Measurements from ENCODE around the gene OTUD4.

OTUD4 gene

DNA sequence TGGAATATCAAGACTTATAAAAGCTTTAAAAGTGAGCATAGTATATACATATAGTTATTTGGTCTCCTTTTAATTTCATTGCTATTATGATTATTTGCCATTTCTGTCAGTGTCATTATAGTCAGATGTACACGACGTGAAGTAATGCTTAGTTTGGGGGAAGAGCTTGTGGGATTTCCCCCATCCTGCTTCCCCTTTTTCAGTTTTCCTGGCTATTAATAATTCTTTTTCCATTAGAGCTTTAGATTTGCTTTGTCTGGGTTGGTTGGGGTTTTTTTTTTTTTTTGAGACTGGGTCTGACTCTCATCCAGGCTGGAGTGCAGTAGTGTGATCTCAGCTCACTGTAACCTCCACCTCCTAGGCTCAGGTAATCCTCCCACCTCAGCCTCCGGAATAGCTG lies 76.9 kb downstream of the OTUD4 start:
- DNase-seq: peak; percentile 89

DNA sequence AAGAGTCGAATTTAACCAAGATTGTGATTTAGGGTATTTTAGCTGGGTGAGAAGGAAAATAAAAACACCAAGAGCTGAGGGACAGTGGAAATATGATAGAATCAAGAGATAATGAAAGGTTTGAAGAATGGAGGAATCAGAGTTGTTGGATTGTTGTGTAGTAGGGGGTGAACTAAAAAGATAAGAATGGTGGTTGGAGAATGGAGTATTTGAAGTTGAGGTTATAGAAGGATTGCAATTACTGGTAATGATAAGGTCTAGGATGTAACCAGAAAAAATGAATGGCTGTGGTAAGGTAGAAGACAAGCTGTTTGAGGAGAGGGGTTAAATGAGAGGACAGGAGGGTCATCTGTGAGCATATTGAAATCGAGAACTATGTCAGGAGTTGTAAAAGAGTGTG lies 77.8 kb downstream of the OTUD4 start:
- no peak for DNase-seq

DNA sequence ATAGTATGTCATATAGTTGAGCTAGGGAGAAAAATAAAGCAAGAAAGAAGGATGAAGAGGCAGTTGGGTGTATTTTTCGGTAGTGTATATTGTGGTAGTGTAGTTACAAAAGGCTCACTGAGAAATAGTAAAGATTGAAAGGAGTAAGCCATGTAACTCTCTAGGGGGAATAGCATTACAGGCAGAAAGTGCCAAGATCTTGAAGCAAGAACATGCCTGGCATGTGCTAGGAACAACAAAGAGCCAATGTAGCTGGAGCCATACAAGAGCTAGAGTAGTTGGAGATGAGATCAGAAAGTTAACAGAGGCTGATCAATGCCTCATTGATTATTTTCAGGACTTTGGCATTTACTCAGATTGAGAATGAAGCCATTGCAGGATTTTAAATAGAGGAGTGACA lies 79.3 kb downstream of the OTUD4 start:
- no peak for DNase-seq

DNA sequence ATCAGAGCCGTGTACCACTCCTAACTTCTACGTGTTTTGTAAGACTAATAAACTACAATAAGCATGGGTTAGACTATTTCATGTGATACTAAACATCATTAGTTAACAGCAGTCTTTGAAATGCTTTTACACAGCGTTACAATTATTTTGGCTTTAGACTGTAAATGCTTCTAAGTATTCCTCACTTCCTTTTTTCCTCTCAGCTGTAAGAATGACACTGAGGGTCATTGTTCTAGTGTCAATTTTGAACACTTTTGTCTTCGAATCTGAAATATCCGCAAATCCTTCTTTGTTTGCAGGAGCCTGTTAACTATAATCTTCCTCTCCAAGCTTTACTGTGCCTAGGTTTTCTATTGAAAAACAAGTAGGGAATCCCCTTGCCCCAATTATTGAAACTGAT lies 80.7 kb downstream of the OTUD4 start:
- peak; percentile 48 for DNase-seq

DNA sequence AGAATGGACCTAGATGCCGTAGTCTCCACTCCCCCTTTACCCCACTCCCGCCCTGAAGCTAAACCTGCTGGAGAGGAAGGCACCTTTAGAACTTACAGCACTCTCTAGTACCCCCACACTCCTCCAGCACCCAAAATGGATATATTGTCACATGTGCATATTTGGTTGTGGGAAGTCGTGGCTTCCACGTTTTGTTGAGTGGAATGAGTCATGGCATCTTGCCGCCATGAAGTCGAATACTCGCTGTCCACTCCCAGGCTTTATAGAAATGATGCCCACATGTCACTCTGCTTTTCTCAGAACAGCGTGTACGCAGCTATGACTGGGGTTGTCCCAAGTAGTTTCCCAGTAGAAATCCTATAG lies 81.7 kb downstream of the OTUD4 start:
- peak; percentile 79 for DNase-seq

DNA sequence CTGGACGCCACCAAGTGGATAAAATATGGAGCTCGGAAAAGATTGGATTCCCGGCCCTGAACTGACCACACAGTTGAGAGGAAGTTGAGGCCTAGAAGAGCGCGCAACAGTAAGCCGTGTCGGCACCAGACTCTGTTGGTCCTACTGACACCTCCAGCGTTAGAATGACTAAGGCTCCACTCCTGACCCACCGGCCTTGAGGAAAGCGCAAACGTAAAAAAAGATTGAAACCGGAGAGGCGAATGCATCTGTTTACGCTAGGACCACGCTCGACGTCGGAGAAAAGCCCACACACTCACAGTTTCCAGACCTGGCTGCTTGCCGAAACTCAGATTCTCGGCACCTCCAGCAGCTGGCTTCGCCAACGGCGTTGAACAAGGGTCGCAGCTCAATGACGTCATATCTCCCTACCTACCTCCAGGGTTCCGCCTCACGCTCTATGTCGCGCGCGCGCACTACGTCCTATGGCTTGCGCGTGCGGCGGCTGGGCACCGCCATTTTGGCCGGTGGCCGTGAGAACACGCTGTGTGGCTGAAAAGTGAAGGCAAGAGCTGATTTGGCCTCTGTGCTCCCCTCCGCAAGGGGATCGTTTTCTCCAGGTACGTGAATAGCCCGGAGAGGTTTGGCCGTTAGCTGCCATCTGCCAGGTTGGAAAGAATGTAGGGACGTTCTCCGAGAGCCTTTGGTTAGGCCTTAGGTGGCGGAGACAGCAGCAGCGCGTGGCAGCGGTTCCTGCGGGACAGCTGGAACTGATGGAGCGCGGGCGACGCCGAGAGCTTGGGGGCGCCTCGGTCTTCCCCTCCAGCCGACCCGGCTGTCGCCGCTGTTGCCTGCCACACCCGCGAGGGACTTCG lies 82.3 kb downstream of the OTUD4 start, which contains the start of the genes ABCE1 and ANAPC10:
ABCE1 (plus strand) TSS at position 491 of the 854 bp plus-strand sequence. CDS start 6,102 bp downstream, outside the sequence.
ANAPC10 (minus strand) TSS at position 376 of the 854 bp plus-strand sequence. CDS start 2,097 bp downstream, outside the sequence.
- peak; percentile 98 for DNase-seq

DNA sequence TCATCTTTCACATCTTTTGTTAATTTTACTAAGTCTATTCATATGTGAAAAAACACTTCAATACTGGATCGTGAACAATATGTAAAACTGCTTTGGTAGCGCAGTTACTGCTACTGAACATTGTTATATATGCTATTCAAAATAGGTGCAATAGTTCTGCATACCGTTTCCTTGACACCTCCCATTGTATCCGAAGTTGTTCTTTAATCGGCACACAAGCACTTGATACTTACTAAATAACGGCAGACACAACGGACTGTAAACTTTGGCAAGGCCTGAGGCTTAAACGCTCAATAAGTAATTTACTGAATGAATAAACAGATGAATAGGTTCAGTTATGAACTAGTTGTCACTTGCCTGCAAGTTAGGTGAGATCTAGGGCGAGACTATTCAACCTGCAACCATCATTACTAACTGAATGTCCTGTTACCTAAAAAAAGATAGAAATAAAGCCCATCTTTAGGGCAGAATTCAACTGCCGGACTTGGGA lies 83.0 kb downstream of the OTUD4 start:
- no peak for DNase-seq

DNA sequence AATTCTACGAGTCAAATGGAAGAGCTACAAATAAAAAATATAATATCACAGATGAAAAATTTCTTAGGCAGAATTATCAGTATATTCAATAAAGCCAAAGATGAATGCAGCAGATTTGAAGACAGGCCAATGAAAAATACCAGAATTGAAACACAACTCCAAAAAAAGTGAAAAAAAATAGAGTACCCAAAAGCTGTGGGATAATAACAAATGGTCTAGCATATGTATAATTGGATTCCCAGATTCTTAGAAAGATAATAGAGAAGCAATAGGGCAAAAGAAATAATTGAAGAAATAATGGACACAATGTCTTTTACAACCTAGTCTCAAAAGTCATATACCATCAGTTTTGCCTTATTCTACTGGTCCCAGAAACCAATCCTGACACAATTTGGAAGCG lies 86.8 kb downstream of the OTUD4 start:
- DNase-seq: no peak

DNA sequence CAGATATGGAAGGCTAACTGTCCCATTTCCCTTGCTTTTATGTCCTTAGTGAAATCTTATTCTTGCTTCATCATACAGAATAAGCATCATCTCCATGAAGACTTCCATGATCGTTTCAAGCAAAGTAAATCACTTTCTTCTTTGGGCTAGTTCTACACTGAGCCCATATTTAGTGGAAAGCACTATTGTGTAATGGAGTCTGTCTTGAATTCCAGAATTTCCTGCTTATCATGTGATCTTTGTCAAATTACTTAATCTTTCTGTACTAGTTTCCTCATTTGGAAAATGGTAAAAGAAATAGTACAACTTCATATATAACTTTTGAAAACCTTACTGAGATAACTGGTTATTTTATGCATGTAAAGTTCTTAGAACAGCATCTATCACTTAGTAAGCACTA lies 90.0 kb downstream of the OTUD4 start:
- peak; percentile 63 for DNase-seq

DNA sequence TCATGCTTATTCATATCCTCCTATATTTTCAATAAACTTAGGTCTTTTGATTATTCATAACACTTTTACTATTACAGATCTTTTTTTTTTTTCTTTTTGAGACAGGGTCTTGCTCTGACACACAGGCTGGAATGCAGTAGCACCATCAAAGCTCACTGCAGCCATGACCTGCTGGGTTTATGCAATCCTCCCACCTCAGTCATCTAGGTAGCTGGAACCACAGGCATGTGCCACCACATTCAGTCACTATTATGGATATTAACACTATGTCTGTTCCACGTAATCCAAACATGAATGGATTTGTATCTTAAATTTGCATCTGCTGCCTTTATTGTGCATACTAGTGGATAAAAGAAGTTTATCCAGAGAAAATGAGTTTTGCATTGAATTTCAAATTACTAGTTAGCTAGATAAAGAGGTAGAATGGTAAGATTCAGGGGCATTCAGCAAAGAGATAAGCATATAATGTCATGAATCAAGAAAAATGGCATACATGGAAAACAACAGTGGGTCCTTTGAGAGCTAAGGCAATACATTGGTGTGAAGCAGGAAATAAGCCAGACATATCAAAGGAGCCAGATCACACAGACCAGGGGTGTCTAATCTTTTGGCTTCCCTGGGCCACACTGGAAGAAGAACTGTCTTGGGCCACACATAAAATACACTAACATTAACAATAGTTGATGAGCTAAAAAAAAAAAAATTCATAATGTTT lies 96.3 kb downstream of the OTUD4 start:
- no peak for DNase-seq
